GM12878 (cell line): ENCODE data around the gene TBC1D12. TPM values are rescaled to one million over a fixed set of nuclear protein-coding genes. Genes with fewer than 3 reads are reported as not detected.

Source experiments
- ATAC-seq: fragments of 200-7000 bp; cut with Tn5 transposase; 3 replicates; pipeline ENCODE4 v1.9.1; 2020; ENCODE audit warnings: mild to moderate bottlenecking, moderate library complexity
- BruUV-seq: library from RNA; stranded (reverse); fragments of 400-500 nt; replicated peaks from 2 replicates; lab custom pipeline; 2021; lab: Mats Ljungman, UMichigan
- CTCF ChIA-PET: fragments of 300-600 bp; sonication (Branson Sonifier 250); formaldehyde crosslinking; extraction: SDS; loops from one replicate; lab custom pipeline; 2021; ENCODE audit warnings: inconsistent platforms; lab: Yijun Ruan, JAX
- POLR2A ChIA-PET: fragments of 350-600 bp; formaldehyde crosslinking; extraction: SDS; loops from one replicate; lab custom pipeline; 2021; ENCODE audit warnings: inconsistent platforms; lab: Charles Lee
- RAD21 ChIA-PET: fragments of 300-600 bp; sonication (Branson Sonifier 250); formaldehyde crosslinking; loops from one replicate; lab custom pipeline; 2023; ENCODE audit warnings: antibody characterized with exemption; ENCODE audit not compliant: unreplicated experiment; lab: Charles Lee
- SMC1A ChIA-PET: fragments of 300-600 bp; sonication (Branson Sonifier 250); formaldehyde crosslinking; loops from one replicate; lab custom pipeline; 2023; ENCODE audit not compliant: unreplicated experiment, uncharacterized antibody; lab: Charles Lee
- DNase-seq: peaks from one replicate; pipeline ENCODE4 v3.0.0-alpha.2; 2011; ENCODE audit warnings: low read depth, low spot score
- FAIRE-seq: peaks from 3 replicates; lab custom pipeline; 2011; peaks lifted over from hg19 to GRCh38; lab: Jason Lieb, UNC
- H2AFZ ChIP-seq: 2 replicates; pipeline ENCODE4 v1.6.0; 2011; ENCODE audit warnings: low read depth, low read length, control low read depth; ENCODE audit not compliant: control insufficient read depth
- H3K27ac ChIP-seq: 2 replicates; pipeline ENCODE4 v1.5.1; 2011; ENCODE audit warnings: control low read depth; ENCODE audit not compliant: control insufficient read depth, insufficient read depth
- H3K27me3 ChIP-seq, 2 experiments: replicated peaks in 1 of 2; 2 replicates each; pipeline versions ENCODE4 v1.6.0 to v1.6.1; 2011; ENCODE audit warnings: low read length in 1 of 2; ENCODE audit not compliant: control insufficient read depth in 2 of 2, insufficient read depth in 2 of 2
- H3K36me3 ChIP-seq, 2 experiments: 2 replicates each; pipeline ENCODE4 v1.5.1; 2011; ENCODE audit warnings: low read length in 1 of 2; ENCODE audit not compliant: control insufficient read depth in 2 of 2, insufficient read depth in 2 of 2
- H3K4me1 ChIP-seq: 2 replicates; pipeline ENCODE4 v1.6.1; 2011; ENCODE audit warnings: mild to moderate bottlenecking, low read length, moderate library complexity, mixed read lengths; ENCODE audit not compliant: control insufficient read depth, insufficient read depth
- H3K4me2 ChIP-seq: 2 replicates; pipeline ENCODE4 v1.6.0; 2011; ENCODE audit warnings: control low read depth; ENCODE audit not compliant: control insufficient read depth, insufficient read depth
- H3K4me3 ChIP-seq: fragments of 200-600 bp; sonication (generic); 2 replicates; pipeline ENCODE4 v1.5.1; 2016
- H3K79me2 ChIP-seq: 2 replicates; pipeline ENCODE4 v1.6.0; 2011; ENCODE audit warnings: low read length; ENCODE audit not compliant: control insufficient read depth, insufficient read depth
- H3K9ac ChIP-seq: 2 replicates; pipeline ENCODE4 v1.8.0; 2011; ENCODE audit warnings: low read length, control low read depth, mixed read lengths; ENCODE audit not compliant: control insufficient read depth, insufficient read depth
- H3K9me3 ChIP-seq: replicated peaks from 3 replicates; pipeline ENCODE4 v1.5.1; 2011; ENCODE audit warnings: mild to moderate bottlenecking, low read length; ENCODE audit not compliant: control insufficient read depth, insufficient read depth
- H4K20me1 ChIP-seq: 2 replicates; pipeline ENCODE4 v1.6.0; 2011; ENCODE audit not compliant: control insufficient read depth, insufficient read depth
- BRCA1 ChIP-seq: IDR thresholded peaks from 2 replicates; pipeline ENCODE4 v1.6.1; 2011; ENCODE audit warnings: low read depth, low read length, improper control_type of control experiment
- CHD1 ChIP-seq: IDR thresholded peaks from 2 replicates; pipeline ENCODE4 v1.6.1; 2012; ENCODE audit warnings: low read depth, low read length, improper control_type of control experiment
- E2F4 ChIP-seq: IDR thresholded peaks from 2 replicates; pipeline ENCODE4 v1.6.1; 2012; ENCODE audit warnings: low read depth, low read length, improper control_type of control experiment
- IKZF2 ChIP-seq, 2 experiments: fragments of 450-650 bp; IDR thresholded peaks; 2 replicates each; pipeline ENCODE4 v1.6.1; 2017; ENCODE audit warnings: mild to moderate bottlenecking in 2 of 2, moderate library complexity in 2 of 2
- MEF2A ChIP-seq: IDR thresholded peaks from 2 replicates; pipeline ENCODE4 v1.6.1; 2011; ENCODE audit warnings: low read depth, mild to moderate bottlenecking, low read length, moderate library complexity; ENCODE audit not compliant: insufficient read depth
- MTA3 ChIP-seq: IDR thresholded peaks from 2 replicates; pipeline ENCODE4 v1.6.1; 2012; ENCODE audit warnings: low read length, inconsistent platforms, borderline replicate concordance
- MYB ChIP-seq: fragments of 150-350 bp; IDR thresholded peaks from 2 replicates; pipeline ENCODE4 v1.6.1; 2014; ENCODE audit warnings: mild to moderate bottlenecking, low read depth, low read length, borderline replicate concordance
- NR2C1 ChIP-seq: fragments of 450-650 bp; IDR thresholded peaks from 2 replicates; pipeline ENCODE4 v1.6.1; 2017; ENCODE audit warnings: antibody characterized with exemption, mild to moderate bottlenecking, moderate library complexity
- NRF1 ChIP-seq: conservative IDR thresholded peaks from 2 replicates; pipeline ENCODE4 v1.6.1; 2011; ENCODE audit warnings: mild to moderate bottlenecking, low read depth, low read length, improper control_type of control experiment
- PML ChIP-seq: IDR thresholded peaks from 2 replicates; pipeline ENCODE4 v1.6.1; 2012; ENCODE audit warnings: low read length, inconsistent platforms
- POLR2AphosphoS5 ChIP-seq: IDR thresholded peaks from 2 replicates; pipeline ENCODE4 v1.6.1; 2011; ENCODE audit warnings: mild to moderate bottlenecking, low read length, inconsistent platforms
- RELA ChIP-seq: fragments of 450-650 bp; IDR thresholded peaks from 2 replicates; pipeline ENCODE4 v1.8.0; 2014; ENCODE audit warnings: borderline replicate concordance; ENCODE audit not compliant: partially characterized antibody
- RUNX3 ChIP-seq: IDR thresholded peaks from 2 replicates; pipeline ENCODE4 v1.6.1; 2012; ENCODE audit warnings: low read length, inconsistent platforms
- STAT1 ChIP-seq: fragments of 450-650 bp; conservative IDR thresholded peaks from 2 replicates; pipeline ENCODE4 v1.6.1; 2014; ENCODE audit warnings: antibody characterized with exemption, mild to moderate bottlenecking
- TBL1XR1 ChIP-seq: IDR thresholded peaks from 2 replicates; pipeline ENCODE4 v1.6.1; 2012; ENCODE audit warnings: low read depth, low read length, improper control_type of control experiment
- TCF12 ChIP-seq: IDR thresholded peaks from 2 replicates; pipeline ENCODE4 v1.6.1; 2011; ENCODE audit warnings: low read depth, mild to moderate bottlenecking, low read length
- TCF7 ChIP-seq: IDR thresholded peaks from 2 replicates; pipeline ENCODE4 v1.6.1; 2014; ENCODE audit warnings: antibody characterized with exemption, borderline replicate concordance
- ZNF622 ChIP-seq: fragments of 450-650 bp; IDR thresholded peaks from 2 replicates; pipeline ENCODE4 v1.6.1; 2017; ENCODE audit warnings: mild to moderate bottlenecking, inconsistent platforms
- WGBS: methylation state at CpG from one replicate; pipeline ENCODE4 v1.1.6; 2016; ENCODE audit warnings: low lambda C conversion rate; ENCODE audit not compliant: insufficient replicate concordance, insufficient coverage; ENCODE audit errors: missing lambda C conversion rate; 5-methylcytosine and 5-hydroxymethylcytosine counted together
- in situ Hi-C: fragments of 300-500 bp; cut with MboI; formaldehyde crosslinking; loops from 9 replicates; pipeline ENCODE4 v1.14.3; 2018; ENCODE audit warnings: mixed read lengths
- intact Hi-C: fragments of 100-400 bp; cut with micrococcal nuclease; formaldehyde crosslinking; loops from one replicate; pipeline ENCODE4 v1.14.2; 2022; ENCODE audit not compliant: unreplicated experiment
- polyA plus RNA-seq, 11 experiments: library from polyadenylated mRNA; depleted of rRNA in 4 of 11; unstranded in 6 of 11; stranded (reverse) in 5 of 11; fragments of >200 nt; fragmentation: Nextera tagmentation in 4 of 11; fragmentation: Illumina TruSeq in 1 of 11; extraction: Ambion mirVana in 4 of 11; extraction: Trizol in 1 of 11; gene quantifications; 1 replicate in 1 of 11; 2 replicates in 10 of 11; pipeline versions ENCODE4 v1.2.1 to v1.2.3, GENCODE V29; 2011 to 2016; ENCODE audit warnings: inconsistent platforms in 2 of 11, missing spikeins in 2 of 11, low read depth in 1 of 11
- total RNA-seq, 4 experiments: library from RNA; depleted of rRNA in 3 of 4; stranded (reverse); fragments of >200 nt in 3 of 4; fragmentation: Illumina TruSeq in 1 of 4; extraction: Trizol in 1 of 4; gene quantifications; 2 replicates each; pipeline versions ENCODE4 v1.2.1 to v1.2.3, GENCODE V29; 2013 to 2021
- TF ChIP-seq, protein P1 (sequence below): IDR thresholded peaks from 2 replicates; pipeline ENCODE4 v1.6.1; 2011; ENCODE audit warnings: mild to moderate bottlenecking, low read depth, low read length, moderate library complexity; ENCODE audit not compliant: insufficient replicate concordance
- TF ChIP-seq, protein P2 (sequence below): fragments of 450-650 bp; IDR thresholded peaks from 2 replicates; pipeline ENCODE4 v1.6.1; 2018; ENCODE audit warnings: borderline replicate concordance, mild to moderate bottlenecking; ENCODE audit not compliant: partially characterized antibody

The TBC1D12 gene
- total and polyA plus RNA-seq, 10 of the 15 experiments (the other 5 are each of a cell fraction or from before 2014, with no cell fraction given), result 2.6 to 7.5 (median 3.8) TPM

DNA sequence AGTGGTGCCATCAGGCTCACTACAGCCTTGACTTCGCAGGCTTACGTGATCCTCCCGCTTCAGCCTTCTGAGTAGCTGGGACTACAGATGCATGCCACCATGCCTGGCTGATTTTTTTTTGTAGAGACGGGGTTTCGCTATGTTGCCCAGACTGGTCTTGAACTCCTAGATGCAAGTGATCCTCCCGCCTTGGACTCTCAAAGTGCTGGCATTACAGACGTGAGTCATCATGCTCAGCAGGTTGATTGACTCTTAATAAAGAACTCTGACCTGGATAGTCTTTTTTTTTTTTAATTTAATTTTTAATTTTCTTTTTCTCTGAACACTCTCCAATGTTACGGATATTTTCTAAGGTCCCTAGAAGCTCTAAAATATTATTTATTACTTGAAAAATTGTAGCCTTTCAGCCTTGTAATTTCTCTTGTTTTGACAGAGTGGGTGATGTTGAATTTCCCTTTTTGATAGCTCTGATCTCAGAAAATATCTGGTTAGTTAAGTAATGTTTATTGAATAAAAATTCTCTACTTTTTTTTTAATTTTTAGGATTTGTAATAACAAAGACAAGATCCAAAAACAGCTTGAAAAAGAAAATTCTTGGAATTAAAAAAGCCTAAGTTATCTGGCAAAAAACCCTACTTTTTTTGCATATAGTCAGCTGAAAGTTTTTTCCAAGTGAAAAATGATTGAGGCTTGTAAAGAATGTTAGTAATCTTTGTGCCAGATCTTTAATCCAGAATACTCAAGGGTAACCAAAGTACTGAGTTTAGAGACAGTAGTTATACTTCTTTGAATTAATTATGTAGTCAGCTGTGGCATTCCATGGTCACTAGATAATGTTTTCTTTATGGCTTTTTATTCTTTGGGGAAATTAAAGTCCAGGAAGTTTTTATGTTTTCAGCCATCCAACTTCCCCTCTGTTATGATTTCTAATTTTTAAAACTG is 26.7 kb downstream of the TBC1D12 start:
- intact Hi-C loops, result no loop called here
- in situ Hi-C loops, result no loop called here
- Histone ChIP-seq H3K4me1 (no peaks in the 10 kb centered on the region), H3K4me3 (no peak overlapping the region), H3K9ac (no peak overlapping the region), H2AFZ (no peak overlapping the region), H3K4me2 (no peak overlapping the region), H4K20me1 (no peaks in the 10 kb centered on the region), H3K36me3 (no peaks in the 10 kb centered on the region), H3K27me3 (no peaks in the 10 kb centered on the region), H3K79me2 (no peaks in the 10 kb centered on the region), H3K9me3 (peaks cover 2% of the 10 kb centered on the region; the same call in 2 of the 3 replicates), H3K27ac (no peak overlapping the region)
- WGBS, result 85% methylated on average over 8 of the region's 8 CpGs
- no peak for ATAC-seq
- no peak for FAIRE-seq
- RAD21 ChIA-PET, result no interaction called here
- no TSS peak for BruUV-seq
- TF ChIP-seq CHD1, result no peak
- TF ChIP-seq RUNX3, result no peak
- TF ChIP-seq PML, result no peak
- no peak for TF ChIP-seq TCF7
- TF ChIP-seq BRCA1, result no peak
- no peak for TF ChIP-seq ZNF622
- TF ChIP-seq, protein P1, sequence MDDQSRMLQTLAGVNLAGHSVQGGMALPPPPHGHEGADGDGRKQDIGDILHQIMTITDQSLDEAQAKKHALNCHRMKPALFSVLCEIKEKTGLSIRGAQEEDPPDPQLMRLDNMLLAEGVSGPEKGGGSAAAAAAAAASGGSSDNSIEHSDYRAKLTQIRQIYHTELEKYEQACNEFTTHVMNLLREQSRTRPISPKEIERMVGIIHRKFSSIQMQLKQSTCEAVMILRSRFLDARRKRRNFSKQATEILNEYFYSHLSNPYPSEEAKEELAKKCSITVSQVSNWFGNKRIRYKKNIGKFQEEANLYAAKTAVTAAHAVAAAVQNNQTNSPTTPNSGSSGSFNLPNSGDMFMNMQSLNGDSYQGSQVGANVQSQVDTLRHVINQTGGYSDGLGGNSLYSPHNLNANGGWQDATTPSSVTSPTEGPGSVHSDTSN, result no peak
- TF ChIP-seq E2F4, result no peak
- TF ChIP-seq TBL1XR1, result no peak
- TF ChIP-seq STAT1, result no peak
- no peak for TF ChIP-seq RELA
- TF ChIP-seq TCF12, result no peak
- no peak for TF ChIP-seq POLR2AphosphoS5
- TF ChIP-seq MYB, result no peak
- no peak for TF ChIP-seq IKZF2 (IDR thresholded peaks at IDR 0.05)
- TF ChIP-seq, protein P2, sequence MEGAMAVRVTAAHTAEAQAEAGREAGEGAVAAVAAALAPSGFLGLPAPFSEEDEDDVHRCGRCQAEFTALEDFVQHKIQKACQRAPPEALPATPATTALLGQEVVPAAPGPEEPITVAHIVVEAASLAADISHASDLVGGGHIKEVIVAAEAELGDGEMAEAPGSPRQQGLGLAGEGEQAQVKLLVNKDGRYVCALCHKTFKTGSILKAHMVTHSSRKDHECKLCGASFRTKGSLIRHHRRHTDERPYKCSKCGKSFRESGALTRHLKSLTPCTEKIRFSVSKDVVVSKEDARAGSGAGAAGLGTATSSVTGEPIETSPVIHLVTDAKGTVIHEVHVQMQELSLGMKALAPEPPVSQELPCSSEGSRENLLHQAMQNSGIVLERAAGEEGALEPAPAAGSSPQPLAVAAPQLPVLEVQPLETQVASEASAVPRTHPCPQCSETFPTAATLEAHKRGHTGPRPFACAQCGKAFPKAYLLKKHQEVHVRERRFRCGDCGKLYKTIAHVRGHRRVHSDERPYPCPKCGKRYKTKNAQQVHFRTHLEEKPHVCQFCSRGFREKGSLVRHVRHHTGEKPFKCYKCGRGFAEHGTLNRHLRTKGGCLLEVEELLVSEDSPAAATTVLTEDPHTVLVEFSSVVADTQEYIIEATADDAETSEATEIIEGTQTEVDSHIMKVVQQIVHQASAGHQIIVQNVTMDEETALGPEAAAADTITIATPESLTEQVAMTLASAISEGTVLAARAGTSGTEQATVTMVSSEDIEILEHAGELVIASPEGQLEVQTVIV, result no peak
- TF ChIP-seq NR2C1, result no peak
- TF ChIP-seq NRF1, result no peak
- no peak for TF ChIP-seq MEF2A
- no peak for TF ChIP-seq MTA3
- no peak for DNase-seq
- CTCF ChIA-PET, result interaction anchor here (1.1 to 1.9 kb wide), 3 partner anchors 13 to 109 kb away, joined by 3 to 5 read pairs (median 4); no protein-coding TSS in a partner anchor
- POLR2A ChIA-PET, result interaction anchor here (0.9 to 1.7 kb wide), 2 partner anchors 15 to 154 kb away, joined by 3 to 5 read pairs; no protein-coding TSS in a partner anchor
- SMC1A ChIA-PET, result interaction anchor here (0.9 to 2.0 kb wide), 3 partner anchors 11 to 109 kb away, joined by 3 to 6 read pairs (median 3); no protein-coding TSS in a partner anchor
